NOMO-1 treated with DMSO at 0.1 percent for 48 hours (cell line): Measurements from ENCODE around the gene ATAD2B.
"Not testable (repeated sequence)": the region's sequence is repeated elsewhere in the genome, so short reads cannot be mapped to it uniquely, and the experiment has no call there.

Experiments
- DNase-seq: peaks from one replicate; lab custom pipeline; 2025; ENCODE audit not compliant: unreplicated experiment; lab: John Stamatoyannopoulos, UW

Gene ATAD2B

GRCh38 chr2:23794234-23794633 is 132.7 kb downstream of the ATAD2B start:
- DNase-seq = no peak

DNA sequence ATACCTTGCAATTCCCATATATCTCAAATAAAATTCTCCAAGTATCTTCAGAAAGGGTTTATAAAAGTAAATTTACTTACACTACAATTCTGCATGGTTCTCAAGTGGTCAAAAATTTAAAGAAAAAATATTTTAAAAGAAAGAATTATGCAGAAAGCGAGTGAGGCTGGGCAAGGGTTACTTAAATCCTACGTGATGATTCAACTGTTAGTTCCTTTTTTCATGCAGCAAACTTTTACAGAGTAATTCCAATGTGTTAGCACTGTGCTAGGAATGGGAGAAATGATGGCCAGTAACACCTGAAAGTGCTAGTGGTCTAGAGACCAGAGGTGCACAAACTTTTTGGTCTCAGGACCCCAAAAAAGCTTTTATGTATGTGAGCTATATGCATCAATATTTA is 133.4 kb downstream of the ATAD2B start:
- DNase-seq = peak; percentile 9

DNA sequence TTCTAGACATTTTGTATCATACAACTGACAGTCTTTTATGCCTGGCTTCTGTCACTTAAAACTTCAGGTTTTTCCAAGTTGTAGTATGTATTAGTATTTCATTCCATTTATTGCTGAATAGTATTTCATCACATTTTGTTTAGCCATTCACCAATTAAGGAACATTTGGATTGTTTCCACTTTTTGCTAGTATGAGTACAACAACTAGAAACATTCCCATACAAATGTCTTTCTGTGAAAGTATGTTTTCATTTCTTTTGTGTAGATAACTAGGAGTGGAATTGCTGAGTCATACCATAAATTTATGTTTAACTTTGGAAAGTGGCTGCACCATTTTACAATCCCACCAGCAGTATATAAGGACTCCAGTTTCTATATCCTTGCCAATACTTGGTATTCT is 135.9 kb downstream of the ATAD2B start:
- no peak for DNase-seq

- DNase-seq = no peak
These were observed 137.9 kb downstream of the ATAD2B start for GRCh38 chr2:23789012-23789411.

DNA sequence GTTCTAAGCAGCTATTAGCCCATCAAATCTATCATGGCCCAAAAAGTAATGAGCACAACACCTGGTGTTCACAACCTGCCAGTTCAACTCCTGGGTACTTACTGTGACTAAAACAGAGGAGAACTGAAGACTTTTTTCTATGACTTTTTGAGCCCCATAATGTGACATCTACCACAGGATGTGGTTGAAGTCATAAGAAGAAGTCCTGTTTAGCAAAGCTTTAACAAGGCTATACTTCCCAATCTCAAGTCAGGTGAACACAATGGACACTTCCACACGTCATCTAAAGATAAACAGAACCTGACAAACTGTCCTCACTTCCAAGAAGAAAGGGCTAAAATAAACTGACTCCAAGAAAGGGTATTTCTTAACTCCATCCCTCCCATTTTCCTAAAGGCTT is 138.8 kb downstream of the ATAD2B start:
- peak; percentile 64 for DNase-seq

DNA sequence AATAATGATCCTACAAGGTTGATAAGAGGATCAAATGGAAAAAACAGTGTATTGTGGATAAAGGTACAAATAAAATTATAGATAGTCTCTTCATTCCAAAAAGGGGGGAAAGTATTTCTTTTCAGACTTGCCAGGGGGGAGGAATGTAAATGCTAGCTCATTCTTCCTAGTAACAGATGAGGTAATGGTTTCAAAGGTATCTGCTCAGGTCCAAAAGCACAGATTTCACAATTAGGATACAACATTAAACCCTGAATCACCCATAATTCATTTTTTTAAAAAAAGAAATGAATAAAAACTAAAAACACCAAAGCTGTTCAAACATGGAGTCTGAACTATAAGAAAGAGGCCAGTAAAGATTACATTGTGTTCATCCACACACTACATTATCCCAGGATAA is 142.0 kb downstream of the ATAD2B start:
- DNase-seq = no peak

- no peak for DNase-seq
These were observed 144.3 kb downstream of the ATAD2B start for GRCh38 chr2:23782646-23783045.

DNA sequence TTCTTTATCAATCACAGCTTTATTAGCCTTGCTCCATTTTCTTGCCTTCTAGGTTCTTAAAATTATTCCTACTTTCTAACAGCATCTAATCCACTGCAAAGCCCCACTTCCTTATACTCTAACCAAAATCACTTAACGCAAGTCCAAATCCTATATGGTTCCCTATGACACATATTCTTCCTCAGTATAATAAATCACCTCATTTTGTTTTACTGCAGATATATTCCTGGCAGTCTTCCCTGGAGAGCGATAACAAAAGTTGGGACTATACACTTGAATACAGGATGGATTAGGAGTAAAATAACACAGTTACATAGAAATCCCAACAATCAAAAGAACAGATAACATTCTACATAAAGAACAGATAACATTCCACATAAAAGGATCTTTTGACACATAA is 144.8 kb downstream of the ATAD2B start:
- DNase-seq = no peak

GRCh38 chr2:23780465-23780864 is 146.5 kb downstream of the ATAD2B start:
- DNase-seq = not testable (repeated sequence)

DNA sequence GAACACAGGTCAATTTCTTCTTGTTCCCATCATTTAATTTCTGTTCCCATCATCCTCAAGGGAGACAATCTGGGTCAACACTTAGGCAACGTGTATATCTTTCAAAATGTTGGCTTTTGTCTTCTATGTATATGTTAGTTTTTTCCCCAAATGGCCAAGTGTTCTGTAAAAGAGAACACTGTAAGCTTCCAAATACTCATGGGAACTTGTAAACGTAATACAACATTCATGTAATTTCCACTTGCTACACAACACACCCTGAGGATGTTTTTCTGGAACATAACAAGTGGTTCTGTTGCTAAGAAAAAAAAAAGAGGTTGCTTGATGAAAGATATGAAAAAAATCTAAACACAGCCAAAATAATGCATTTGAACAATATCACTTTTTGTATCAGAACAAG is 149.1 kb downstream of the ATAD2B start:
- no peak for DNase-seq

DNA sequence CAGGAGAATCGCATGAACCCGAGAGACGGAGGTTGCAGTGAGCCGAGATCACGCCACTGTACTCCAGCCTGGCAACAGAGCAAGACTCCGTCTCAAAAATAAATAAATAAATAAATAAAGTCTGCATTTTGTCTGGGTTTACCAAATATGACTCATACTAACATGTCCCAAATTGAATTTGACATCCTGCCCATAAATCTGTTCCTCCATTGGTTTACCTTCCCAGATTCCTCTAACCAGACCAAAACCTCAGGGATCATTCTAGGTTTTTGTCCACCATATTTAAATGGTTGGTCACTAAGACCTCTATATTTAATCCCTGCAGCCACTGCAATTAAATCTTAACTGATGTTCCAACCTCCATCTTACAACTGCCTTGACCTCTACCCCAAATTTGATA is 150.9 kb downstream of the ATAD2B start:
- no peak for DNase-seq

DNA sequence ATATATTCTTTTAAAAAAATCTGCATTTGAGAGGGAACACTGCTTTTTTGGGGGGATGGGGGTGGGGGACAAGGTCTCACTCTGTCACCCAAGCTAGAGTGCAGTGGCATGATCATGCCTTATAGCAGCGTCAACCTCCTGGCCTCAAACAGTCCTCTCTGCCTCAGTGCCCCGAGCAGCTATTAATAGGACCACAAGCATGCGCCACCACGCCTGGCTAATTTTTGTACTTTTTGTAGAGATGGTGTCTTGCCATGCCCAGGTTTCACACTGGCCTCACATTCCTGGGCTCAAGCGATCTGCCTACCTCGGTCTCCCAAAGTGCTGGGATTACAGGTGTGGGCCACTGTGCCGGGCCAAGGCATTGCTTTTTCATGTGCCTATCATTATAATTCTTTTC is 154.2 kb downstream of the ATAD2B start:
- no peak for DNase-seq

- DNase-seq = peak; percentile 39
These were observed 154.9 kb downstream of the ATAD2B start for GRCh38 chr2:23772056-23772455.

DNA sequence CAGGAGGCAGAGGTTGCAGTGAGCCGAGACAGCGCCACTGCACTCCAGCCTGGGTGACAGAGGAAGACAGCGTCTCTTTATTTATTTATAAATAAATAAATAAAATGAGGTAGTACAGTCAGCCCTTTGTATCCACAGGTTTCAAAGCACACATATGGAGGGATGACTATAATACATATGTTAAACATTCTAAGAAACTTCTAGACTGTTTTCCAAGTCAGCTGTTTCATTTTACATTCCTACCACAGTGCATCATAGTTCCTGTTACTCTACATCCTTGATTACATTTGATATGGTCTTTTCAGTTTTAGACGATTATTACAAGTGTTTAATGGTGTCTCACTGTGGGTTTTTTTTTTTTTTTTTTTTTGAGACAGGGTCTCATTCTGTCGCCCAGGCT is 157.6 kb downstream of the ATAD2B start:
- no peak for DNase-seq

- peak; percentile 74 for DNase-seq
These were observed 158.9 kb downstream of the ATAD2B start for GRCh38 chr2:23767876-23768621.

DNA sequence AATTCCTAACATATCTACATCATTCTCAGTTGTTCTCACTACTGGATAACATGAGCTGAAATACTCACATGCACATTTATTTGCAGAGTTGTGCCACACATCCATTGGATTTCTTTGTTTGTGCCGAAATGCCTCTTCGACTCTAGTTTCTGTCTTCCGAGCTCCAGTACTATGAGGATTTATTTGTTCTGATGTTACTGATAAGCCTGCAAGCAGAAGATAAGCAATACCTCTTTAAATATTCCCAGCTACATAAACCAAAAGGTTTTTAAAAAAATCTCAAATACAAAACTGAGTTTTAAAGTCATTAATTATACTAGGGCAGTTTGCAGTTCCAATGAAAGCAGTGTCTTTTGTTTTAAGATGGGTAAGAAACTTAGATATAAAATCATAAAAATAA is 164.8 kb downstream of the ATAD2B start:
- no peak for DNase-seq

GRCh38 chr2:23761638-23762037 is 165.3 kb downstream of the ATAD2B start:
- DNase-seq = no peak

GRCh38 chr2:23760736-23761135 is 166.2 kb downstream of the ATAD2B start:
- DNase-seq = no peak

GRCh38 chr2:23757686-23758433 is 169.1 kb downstream of the ATAD2B start:
- peak; percentile 26 for DNase-seq

DNA sequence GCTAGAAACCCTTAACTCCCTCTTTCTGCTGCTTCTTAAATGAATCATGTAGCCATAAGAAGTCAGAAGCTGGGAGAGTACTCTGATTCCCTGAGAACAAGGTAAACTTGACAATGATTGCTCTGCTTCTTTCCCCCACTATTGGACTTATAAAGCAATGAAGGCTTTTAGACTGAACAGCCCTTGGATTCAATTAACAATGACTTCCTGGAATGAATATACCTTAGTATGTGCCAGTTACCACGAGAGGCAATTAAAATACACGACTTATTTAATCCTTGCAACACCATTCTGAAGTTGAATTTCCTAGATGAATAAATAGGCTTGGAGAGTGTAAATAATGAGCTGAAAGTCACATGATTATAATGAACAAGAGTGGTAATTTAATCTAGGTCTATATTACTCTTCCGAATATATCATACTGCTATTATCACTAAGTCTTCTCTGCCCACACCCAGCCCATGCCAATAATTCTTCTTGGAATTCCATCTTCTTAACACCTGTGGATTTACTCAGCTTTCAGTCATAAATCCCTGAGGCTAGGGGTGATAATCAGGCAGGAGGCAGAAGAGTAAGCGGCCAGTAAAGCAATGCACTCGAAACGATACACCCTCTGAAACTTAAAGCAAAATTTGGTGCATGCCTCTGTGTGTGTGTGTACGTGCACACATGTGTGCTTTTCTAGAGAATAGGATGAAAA is 170.2 kb downstream of the ATAD2B start:
- DNase-seq = no peak

GRCh38 chr2:23754970-23755369 is 172.0 kb downstream of the ATAD2B start:
- no peak for DNase-seq
